Fibroblast of skin of left biceps (primary cell): ENCODE data around the gene PIWIL4.
"Not testable (repeated sequence)": the region's sequence is repeated elsewhere in the genome, so short reads cannot be mapped to it uniquely, and the experiment has no call there.

Experiments
- DNase-seq, 2 experiments: peaks; one replicate each; pipeline ENCODE4 v3.0.0-alpha.2; 2013; ENCODE audit warnings: low read depth in 2 of 2

The PIWIL4 gene

DNA sequence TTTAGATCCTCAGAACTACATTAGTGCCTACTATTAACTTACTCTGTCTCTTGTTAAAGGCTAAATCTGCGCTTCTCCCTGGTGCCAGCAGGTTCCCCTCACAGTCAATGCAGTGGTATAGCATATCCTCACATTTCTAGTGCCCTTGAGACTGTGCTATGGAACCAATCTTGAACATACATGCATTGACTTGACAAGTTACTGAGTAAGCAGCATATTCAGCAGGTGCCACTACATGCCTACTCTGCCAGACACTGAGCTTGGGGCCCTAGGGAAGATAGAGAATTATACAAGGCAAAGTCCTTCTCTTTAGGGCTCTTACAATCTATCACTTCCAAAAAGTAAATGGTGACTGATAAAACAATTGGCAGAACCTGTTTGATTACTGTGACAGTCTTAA is 20.3 kb upstream of the PIWIL4 start:
- no peak for DNase-seq

DNA sequence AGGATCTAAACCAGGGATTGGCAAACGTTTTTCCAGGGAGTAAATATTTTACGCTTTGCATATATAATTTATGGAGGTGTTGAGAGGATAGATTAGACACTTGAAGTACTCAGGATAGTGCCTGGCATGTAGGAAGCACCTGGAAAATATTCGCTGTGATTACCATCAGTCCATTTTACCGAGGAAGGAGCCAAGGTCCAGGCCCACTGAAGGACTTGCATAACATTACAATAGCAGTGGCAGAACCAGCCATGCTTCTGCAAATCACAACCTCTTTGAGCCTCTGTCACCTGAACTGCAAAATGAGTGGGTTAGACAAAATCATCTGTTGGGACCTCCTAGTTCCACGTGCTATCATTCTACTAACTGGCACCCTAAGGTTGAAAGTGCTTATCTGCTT is 18.0 kb upstream of the PIWIL4 start:
- DNase-seq: no peak

DNA sequence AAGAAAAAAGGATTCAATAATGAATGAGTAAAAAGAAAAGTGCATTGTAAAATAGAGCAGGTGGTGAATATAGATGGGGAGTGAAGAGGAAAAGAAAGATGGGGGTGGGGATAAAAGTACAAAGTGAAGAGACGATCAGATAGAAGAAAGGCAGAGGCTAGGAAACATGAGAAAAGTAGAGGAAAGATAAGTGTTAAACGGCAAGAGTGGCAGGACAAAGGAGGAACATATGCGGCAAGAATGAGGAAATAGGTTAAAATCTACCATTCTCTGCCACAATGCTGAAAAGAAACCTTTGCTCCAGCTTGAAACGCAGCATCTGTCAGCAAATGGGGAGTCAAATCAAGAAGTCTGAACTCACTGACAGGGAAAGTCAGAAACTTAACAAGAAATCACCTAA is 16.7 kb upstream of the PIWIL4 start:
- DNase-seq: no peak

- DNase-seq: no peak
Observed at GRCh38 chr11:94553938-94554337, 13.2 kb upstream of the PIWIL4 start.

- not testable (repeated sequence) for DNase-seq
Observed at GRCh38 chr11:94555752-94556329, 11.3 kb upstream of the PIWIL4 start.

DNA sequence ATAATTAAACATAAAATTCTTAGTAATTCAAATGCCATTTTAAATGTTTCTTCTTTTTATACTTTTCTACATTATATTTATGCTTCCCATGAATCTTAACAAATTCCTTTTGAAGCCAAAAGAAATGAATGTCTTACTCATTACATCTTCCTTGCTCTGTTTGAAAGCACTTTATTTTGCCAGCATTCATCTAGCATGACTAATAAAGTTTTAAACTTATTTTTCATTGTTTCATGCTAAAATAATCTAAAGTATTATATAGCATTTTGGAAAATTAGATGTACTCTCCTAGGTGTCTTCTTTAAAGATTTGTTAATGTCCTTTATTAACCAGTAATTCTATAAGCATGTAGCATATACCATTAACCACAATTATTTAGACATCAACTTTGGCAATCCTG is 9.7 kb upstream of the PIWIL4 start:
- DNase-seq: no peak

- no peak for DNase-seq
Observed at GRCh38 chr11:94557992-94558391, 9.2 kb upstream of the PIWIL4 start.

GRCh38 chr11:94558468-94558867 is 8.7 kb upstream of the PIWIL4 start:
- DNase-seq: no peak

GRCh38 chr11:94558932-94559331 is 8.2 kb upstream of the PIWIL4 start:
- DNase-seq: no peak

DNA sequence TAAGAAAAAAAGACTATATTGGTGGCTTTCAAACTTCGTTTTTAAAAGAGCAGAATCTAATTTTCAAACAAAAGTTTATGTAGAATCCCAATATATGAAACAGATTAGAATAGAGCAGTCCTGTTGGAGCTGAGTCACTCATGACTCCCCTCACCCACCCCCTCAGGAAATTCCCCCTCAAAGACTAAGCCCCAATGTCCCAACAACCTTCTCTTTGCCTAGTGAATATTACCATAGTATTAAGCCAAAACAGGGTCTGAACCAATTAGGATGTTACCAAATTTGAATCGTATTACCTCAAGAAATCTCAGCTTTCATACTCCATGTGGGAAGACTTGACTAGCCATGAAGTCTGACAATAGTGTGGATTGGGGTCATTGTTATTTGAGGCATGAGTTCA is 7.8 kb upstream of the PIWIL4 start:
- DNase-seq: no peak

DNA sequence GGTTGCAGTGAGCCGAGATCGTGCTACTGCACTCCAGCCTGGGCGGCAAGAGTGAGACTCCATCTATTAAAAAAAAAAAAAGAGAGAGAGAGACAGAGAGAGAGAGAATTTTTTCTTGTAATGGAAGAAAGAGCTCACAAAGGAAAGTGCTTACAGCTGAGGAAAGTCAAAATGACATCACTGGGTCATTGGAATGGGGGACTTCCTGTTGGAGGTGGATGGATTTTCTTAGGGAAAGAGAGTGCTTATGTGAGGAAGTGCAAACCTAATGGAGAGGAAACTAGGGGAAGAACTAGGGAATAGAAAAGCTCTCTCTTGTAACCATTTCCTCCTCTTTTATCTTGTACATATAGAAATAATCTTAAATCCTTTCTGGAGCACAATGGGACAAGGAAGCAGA is 6.3 kb upstream of the PIWIL4 start:
- DNase-seq: no peak

DNA sequence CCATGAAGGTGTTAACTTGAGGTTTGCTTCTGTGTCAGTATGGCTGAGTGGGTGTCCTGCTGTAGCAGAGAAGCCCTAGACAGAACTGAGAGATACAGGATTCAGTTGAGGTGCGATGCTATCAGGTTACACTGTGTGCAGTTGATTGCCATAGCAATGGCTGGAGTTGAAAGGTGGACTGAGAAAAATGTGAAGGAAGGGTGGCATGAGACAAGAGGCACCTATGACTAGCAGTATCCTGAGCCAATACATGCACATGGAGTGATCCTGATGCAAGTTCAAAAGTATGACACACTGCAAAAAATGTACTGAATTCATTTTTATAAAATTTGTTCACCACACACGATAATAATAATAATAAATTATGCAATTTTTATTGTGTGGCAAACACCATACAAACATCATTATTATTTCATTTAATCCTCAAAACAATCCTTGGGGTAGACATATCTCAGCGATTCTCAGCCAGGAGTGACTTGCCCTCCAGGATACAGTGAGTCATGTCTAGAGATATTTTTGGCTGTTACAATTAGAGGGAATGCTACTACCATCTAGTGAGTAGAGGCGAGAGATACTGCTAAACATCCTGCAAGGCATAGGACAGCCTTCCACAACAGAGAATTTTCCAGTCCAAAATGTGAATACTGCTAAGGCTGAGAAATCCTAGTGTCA is 3.9 kb upstream of the PIWIL4 start:
- no peak for DNase-seq

- no peak for DNase-seq
Observed at GRCh38 chr11:94563848-94564467, 3.2 kb upstream of the PIWIL4 start.

DNA sequence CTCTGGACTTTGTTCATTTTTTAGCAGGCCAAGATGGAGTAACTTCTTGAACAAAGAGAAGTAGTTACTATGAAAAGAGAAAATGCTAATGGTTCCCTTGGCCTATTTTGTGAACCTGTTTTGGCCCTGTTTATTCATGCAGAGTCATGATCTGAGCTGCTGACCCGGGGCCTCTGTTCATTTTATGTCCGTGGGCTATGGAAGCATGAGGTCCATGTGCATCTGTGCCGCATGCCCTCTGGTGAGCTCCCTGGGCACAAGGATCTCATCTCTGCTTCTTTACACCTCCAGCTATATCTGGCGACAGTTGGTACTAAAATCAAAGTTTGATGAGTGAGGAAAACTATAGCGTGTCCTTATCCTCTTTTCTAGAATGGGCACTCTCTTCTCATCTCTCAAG is 1.0 kb downstream of the PIWIL4 start:
- DNase-seq: no peak

GRCh38 chr11:94568717-94569116 is 1.5 kb downstream of the PIWIL4 start:
- no peak for DNase-seq

GRCh38 chr11:94572975-94573374 is 5.8 kb downstream of the PIWIL4 start:
- not testable (repeated sequence) for DNase-seq

DNA sequence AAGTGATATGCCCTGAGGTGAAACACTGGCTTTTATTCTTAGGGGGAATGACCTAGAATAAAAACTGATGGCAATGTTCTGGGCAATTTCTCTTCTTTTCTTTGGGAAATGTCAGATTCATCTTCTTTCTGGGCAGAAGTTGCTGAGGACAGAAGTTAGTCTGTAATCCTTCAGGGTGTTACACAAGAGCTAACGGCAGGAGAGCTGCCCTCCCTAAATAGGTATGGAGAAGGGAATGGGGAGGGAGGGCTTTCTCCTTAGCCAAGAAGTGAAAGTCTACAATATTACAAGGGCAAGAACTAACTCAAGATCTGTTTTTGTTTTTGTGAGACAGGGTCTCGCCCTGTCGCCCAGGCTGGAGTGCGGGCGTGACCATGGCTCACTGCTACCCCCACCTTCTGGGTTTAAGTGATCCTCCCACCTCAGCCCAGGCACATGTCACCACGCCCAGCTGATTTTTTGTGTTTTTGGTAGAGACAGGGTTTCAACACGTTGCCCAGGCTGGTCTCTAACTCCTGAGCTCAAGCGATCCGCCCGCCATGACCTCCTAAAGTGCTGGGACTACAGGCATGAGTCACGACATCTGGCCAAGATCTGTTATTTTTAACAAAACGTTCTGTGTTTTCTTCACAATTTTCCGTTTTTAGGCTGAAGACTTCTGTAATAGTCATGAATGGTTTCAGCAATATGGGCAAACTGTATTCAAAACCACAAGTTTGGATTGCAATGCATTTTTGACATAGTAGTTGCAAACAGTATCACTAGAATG is 7.2 kb downstream of the PIWIL4 start:
- peak; percentile 75 to 80 for DNase-seq

DNA sequence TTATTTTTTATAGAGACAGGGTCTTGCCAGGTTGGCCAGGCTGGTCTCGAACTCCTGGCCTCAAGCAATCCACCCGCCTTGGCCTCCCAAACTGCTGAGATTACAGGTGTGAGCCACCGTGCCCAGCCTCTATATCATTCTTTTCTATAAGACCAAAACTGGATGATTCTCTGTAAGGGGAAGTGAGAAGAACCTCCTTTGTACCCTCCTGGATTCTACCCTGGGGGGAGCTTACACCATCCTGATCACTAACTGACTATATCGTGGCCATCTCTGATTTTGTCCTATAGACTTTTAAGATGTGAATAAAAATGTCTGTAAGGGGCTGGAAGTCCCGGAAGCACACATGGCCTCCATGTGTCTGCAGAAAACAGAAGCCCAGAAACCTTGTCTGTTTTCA is 9.1 kb downstream of the PIWIL4 start:
- DNase-seq: no peak

DNA sequence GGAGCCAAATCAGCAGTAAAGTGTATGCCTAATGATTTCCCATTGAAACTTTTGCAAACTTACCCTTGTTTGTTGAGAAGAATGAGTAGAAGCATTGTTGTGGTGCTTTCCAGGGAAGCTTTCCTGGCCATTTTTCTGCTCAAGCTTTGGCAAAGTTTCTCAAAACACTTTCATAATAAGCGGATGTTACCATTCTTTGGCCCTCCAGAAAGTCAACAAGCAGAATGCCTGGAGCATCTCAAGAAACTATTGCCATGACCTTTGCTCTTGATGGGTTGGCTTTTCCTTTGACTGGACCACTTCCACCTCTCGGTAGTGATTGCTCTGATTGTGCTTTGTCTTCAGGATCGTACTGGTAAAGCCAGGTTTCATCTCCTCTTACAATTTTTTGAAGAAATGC is 10.7 kb downstream of the PIWIL4 start:
- DNase-seq: no peak

DNA sequence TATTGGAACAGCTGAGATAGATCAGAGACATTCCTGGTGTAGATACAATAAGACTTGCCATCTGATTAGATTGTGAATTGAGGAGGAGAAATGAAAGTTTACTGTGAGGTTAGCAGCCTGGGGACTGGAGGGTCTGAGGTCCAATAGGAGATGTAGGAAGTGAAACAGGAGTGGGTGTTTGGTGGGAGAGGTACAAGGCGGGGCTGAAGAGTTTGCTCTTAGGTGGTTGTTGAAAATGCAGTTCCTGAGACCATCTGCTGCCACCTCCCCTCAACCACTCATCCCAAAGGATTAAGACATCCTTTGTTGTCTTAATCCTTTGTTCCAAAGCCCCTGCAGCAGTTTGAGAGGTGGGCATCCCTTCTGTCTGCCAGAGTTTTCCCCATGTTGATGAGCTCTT is 14.8 kb downstream of the PIWIL4 start:
- no peak for DNase-seq

GRCh38 chr11:94583213-94583865 is 16.2 kb downstream of the PIWIL4 start:
- DNase-seq: no peak

GRCh38 chr11:94583866-94584500 is 16.8 kb downstream of the PIWIL4 start:
- DNase-seq: no peak
